GM21619 (cell line): ENCODE measurements around the gene ANTXR2.
"Not testable (repeated sequence)": the region's sequence is repeated elsewhere in the genome, so short reads cannot be mapped to it uniquely, and the experiment has no call there.

Experiments used
- ATAC-seq: cut with Tn5 transposase; IDR thresholded peaks from one replicate; pipeline ENCODE4 v1.9.1; 2021; ENCODE audit not compliant: unreplicated experiment

Gene ANTXR2

DNA sequence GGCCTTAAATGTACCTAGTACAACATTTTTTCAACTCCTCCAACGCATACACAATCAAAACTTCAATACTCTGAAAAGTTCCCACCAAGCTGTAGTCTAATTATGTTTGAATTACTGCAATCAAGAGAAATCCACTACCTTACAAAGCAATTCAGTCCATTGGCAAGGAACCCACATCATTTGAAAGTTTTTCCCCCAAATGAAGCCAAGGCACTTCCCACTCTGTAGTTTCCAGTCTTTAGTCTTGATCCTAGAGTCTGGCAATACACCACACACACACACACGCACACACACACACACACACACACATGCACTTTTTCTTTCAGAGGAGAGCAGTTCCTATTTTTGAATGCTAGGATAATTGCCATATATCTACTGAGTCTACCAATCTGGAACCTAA, 79.6 kb downstream of the ANTXR2 start:
- ATAC-seq: no peak

DNA sequence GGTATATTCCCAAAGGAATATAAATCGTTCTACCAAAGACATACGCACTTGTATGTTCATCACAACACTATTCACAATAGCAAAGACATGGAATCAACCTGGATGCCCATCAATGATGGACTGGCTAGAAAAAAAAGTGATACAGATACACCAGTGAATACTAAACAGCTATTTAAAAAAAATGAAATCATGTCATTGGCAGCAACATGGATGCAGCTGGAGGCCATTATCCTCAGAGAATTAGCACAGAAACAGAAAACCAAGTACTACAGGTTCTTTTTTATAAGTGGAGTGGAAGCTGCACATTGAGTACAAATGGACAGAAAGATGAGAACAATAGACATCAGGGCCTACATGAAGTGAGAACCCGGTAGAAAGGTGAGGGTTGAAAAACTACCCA, 81.4 kb downstream of the ANTXR2 start:
- ATAC-seq: no peak

DNA sequence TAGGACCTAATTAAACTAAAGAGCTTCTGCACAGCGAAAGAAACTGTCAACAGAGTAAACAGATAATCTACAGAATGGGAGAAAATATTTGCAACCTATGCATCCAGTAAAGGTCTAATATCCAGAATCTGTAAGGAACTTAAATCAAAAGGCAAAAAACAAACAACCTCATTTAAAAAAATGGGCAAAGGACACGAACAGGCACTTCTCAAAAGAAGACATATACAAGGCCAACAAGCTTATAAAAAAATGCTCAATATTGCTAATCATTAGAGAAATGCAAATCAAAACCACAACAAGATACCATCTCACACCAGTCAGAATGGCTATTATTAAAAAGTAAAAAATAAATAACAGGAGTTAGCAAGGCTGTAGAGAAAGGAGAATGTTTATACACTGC, 81.9 kb downstream of the ANTXR2 start:
- not testable (repeated sequence) for ATAC-seq

DNA sequence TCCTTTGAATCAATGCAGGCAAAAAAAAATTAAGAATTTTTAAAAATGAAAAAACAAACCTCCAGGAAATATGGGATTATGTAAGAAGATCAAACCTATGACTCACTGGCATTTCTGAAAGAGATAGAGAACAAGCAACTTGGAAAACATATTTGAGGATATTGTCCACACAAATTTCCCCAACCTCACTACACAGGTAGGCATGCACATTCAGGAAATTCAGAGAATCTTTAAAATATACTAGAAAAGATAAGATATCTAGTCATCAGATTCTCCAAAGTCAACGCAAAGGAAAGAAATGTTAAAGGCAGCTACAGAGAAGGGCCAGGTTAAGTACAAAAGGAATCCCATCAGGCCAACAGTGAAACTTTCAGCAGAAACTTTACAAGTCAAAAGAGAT, 85.6 kb downstream of the ANTXR2 start:
- ATAC-seq: no peak

DNA sequence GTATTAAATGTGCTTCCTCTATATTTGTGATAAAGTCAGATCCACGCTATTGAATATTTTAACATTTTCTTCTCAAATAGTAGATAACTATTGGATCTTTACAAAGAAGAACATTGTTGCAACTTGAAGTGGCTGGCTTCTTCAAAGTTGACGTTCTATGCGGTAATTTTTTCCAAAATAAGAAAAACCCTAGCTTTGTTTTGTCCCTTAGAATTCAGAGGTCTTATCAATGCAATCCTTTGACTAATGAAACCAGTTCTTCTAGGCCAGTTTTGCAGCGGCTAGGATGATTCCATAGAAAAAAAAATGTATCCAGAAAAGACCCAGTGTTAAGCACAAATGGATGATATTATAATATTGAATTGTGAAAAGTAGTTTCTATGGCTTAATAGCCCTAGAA, 89.6 kb downstream of the ANTXR2 start:
- no peak for ATAC-seq

DNA sequence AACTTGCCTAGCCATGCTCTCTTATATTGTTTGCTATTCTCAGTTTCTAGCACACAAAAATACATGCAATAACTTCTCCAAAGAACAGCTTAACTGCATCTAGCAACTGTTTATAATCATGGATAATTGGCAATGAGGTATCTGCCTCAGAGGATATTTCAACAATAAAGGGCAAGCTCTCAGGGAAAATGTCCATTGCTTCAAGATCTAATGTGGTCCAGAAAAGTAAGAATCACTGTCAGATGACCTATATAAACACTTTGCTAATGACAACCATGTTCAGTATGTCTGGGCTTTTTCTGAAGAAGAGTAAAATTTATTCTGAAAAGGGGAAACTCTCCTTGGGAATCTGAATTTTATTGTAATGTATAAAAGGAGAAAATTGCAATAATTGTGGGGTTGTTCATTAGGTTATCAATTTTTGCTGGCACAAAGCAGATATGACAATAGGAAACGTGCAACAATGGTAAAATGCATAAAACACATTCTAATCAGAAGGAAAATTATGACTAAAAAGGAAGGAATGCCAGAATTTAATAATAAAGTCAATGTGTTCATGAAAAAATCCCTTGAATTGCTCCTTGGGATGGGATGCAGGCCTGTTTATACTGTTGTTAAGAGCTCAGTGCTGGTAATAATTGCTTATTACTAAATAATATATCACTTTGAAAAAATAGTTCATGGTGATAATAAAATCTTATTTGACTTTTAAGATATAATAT, 90.3 kb downstream of the ANTXR2 start:
- no peak for ATAC-seq

DNA sequence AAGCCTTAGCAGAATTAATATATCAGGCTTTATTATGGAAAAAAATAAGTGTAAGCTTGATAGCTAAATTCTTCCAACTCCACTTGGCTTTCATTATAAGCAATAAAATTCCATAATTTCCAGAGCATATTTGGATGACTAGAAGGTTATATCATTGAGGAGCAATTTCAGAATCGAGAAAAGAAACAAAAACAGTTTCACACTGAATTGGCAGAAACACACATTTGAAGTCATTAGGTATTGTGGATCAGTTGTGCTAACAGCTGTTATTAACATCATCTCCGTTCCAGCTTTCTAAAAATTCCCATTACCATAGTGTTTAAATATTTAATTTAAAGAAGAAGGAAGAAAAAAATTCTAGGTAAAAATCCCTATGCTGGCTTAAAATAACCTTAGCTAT, 92.6 kb downstream of the ANTXR2 start:
- ATAC-seq: no peak

DNA sequence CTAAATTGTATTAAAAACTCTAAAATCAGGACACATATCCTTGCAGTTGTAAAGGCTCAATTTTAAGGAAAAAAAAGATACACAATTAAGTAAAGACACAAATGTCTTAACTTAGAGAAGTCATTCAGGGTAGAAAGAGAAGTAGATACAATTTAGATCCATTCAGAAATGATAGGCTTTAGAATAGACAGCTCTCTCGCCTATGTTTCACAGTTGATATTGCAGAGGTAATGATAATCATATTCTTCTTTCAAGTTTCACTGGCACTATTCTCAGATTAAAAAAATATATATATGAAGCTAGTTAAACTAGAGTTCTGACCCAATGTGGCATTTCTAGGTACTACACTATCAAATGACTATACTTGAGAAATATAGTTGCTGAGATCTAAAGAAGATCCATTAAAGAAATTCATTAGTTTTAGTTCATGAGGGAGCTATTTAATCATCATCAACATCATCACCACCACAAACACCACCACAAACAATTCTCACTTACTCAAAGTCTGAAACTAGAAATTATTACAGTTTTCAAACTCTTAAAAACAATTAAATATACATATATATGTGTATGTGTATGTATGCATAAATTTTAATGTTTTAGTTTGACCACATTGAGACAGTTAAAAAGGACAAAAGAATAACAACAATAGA, 93.1 kb downstream of the ANTXR2 start:
- no peak for ATAC-seq

DNA sequence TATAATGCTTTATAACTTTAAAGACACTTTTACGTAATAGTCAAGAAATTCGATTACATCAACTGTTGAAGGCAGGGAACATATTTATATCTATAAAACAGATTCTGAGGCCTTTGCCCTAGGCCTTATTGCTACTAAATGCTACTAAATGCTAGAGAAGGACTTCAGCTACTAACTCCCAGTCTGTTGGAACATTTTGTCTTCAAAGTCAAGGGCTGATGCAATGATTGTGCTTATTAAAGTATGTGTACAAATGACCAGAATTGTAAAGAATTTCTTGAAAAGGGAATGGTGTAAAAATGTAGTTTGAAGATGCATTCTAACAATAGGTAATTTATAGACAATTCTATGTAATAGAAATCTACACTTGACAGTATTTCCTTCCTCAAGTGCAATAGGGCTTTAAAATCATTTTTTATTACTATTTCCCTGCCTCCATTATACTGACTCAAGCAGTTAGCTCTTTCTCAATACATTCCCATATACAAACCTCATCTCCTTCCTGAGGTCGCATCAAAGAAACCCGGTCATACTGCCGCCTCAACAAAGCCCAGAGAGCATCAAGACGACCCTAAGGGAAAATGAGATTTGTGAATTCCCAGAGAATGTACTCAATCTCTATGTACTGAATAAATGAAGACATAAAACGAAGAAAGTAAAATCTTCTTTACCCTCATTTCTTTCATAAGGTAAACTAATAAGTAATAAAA, 95.7 kb downstream of the ANTXR2 start:
- no peak for ATAC-seq

DNA sequence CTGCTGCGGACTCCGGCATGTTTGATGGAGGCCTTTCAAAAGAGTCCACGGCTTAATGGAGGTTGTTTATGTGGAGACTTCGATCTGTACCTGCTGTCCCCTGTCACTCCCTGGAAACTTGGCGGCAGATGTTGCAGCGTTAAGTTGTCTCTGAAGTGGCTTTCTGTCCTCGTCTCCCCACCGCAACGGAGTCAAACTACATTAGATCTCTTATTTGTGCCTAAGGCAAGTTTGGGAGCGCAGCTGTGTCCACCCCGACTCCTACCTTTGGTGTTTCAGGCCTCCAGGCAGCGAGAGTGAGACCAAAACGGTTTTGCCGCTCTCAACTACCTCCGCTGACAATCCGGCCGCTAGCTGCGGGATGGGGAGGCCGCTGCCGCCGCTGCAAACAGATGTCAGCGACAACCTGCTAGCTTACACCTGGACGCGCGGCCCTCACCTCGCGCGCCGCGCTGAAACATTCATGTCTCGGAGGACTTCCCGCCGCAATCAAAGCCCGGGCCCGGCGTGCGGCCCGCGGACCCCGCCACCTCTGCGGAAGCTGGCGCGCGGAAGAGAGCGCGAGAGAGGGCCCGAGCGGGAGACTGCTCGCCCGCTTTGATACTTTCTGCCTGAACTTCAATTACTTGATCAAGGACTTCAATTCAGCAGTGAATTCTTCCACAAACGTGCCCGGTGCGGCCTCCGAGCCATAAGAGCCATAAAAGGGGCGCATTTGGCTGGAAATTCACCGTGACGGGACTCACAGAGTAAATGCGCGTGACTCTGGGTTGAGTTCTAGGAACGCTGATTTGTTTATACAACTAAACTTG, 108.4 kb downstream of the ANTXR2 start:
- no peak for ATAC-seq

DNA sequence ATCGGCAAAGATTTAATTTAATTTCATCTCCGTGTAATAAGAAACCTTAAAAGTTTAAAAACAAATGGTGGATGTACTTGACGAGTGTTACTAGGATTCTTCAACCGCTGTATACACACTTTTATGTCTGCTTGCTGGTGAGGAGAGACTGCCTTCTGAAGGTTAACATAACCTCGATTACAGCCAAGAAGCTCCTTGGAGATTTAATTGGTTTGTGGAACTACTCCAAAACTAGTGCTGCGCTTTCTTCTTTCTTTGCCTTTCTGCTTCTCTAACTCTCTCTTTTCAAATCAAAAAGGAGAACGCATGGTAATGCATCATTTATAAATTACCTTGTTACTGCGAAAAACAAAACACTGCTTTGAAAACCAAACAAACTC, 109.0 kb downstream of the ANTXR2 start:
- no peak for ATAC-seq

DNA sequence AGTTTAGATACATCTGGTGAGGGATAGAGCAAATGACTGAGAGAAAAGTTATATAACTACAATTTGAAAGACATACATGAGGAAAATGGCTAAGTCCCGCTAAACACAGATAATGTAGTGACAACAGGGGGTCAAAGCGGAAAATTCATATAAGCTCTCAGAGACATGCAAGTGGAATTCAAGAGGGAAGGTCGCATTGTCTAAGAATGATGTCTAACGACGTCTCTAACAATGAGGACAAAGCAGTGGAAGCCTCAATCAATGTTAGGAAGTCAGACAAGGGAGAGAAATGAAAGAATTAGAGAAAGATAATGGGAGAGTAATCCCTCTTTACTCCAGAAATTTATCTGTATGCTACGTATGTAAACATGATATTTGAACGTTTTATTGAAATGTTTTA, 113.4 kb downstream of the ANTXR2 start:
- no peak for ATAC-seq

DNA sequence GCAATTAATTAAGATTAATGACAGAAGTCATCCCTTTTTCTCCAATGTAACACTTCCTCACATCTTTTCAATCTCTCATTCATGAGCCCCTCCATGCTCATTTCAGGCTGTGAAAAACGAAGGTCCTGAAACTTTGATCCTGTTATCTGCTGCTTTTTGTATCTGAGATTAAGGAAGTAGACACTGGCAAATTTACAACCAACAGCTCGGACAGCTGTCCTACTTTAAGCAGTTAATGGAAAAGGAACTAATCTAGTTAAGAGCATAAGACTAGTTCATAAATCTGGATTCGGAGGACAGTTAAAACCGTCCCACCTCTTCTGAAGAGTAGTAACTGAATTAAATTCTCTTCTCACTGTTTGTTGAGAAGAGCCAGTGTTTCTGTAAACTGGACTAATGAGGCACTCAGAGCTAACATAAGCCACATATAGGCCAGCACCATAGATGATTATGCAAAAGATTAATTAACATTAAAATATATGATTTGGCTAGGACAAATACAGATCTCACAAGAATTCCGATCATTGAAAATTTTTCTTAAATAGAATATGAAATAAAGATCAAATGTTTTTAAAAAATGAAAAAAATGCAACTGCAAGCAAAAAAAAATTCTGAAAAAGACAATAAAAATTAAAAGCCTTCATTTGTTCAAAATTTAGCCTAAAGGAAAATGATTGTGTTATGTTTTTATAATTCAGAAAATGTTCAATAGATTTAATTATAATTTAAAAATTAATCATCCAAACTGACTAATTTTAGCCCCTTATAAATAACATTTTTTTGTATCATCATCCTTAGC, 114.4 kb downstream of the ANTXR2 start:
- no peak for ATAC-seq

DNA sequence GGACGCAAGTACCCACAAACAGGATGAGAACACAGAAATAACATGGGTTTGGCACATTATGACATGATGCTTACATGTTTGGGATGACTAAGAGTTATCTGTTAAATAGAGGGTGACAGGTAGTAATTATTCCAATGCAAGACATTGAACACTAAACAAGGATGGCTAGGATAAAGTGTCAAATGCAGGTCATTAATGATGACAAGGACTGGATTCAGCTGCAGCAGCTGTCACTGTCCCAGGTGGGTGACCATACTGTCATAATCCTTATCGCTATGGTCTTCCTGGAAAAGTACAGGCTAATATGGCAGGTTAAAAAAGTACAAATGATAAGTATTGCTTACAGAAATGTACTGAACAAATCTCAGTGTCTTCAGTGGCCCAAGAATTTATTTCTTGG, 123.9 kb downstream of the ANTXR2 start:
- no peak for ATAC-seq

DNA sequence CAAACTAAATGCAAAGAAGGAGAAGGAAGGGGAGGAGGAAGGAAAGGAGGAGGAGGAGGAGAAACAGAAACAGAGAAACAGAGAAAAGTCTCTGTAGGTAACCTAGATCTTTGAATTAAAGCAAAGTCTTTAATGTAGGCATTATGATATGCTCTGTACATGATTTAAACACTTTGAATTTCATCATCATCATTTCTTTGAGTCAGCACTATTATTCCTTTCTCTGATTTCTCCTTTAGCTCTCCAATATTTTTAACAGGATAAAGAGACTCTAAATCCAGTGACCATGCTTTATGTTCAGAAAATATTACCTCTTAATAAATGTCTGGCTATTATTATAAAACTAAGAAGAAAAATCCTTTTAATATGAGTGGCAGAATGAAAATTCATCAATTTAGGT, 124.3 kb downstream of the ANTXR2 start:
- ATAC-seq: no peak

DNA sequence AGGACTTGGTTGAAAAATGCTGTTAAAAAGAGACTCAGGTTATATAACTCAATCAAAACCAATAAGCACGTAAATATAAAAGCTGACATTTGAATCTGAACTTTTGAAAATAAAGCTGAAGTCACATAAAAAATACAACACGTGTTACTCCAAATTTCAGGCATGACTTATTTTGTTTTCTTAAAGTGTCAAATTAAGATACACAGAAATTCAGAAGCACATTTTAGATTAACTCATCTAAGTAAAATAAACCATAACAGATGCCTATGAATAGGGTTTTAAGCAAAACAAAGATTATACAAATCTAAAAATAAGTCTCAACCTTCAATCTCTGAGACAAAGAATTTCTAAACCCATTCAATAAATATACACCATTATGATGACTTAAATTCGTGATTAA, 124.8 kb downstream of the ANTXR2 start:
- ATAC-seq: no peak

DNA sequence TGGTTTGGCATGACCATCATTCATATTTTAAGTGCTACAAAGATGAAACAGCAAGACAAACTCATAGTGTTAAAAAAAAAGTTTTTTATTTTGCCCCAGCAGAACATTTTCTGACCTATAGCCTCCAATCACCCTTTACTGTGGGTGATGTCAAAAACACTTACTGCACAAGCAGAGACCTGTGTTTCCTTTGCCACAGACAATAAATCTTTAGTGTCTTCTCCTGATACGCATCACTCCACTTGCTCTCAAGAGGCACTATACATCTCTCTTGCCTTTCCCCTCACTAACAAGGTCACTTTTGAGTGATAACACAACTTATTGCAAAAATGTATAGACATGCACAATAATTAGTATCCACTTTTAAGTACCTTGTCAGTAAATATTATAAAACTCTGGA, 125.6 kb downstream of the ANTXR2 start:
- no peak for ATAC-seq

DNA sequence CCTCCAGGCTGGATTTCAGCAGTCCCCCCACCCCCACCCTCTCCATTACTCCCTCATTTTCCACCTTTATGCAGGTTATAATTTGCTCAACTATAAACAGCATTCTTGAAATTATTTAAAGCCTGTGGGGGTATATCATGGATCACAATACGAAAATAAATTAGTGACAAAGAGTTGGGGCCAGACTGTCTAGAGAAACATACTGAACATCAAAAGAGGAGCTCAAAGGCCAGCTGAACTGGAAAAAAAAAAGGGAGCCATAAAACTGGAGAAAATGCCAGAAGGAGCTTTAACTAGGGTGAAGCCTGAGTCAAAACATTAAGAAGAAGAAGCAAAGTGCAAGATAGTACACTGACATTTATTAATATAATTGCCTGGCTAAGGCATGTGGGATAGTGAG, 137.8 kb downstream of the ANTXR2 start:
- no peak for ATAC-seq

DNA sequence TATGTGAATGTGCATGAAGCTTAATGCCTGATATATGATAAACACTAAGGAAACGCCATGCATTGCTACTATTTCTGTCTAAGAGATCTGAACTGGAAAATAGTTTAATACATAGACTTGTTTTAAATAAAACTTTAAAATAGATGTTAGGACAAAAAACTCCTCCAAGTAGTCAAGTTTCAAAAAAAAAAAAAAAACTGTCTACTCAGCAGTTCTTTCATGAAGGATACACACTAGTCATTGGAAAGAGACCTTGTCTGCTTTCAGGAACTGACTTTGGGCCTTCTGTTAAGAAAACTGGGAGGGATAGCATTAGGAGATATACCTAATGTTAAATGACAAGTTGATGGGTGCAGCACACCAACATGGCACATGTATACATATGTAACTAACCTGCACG, 138.4 kb downstream of the ANTXR2 start:
- ATAC-seq: no peak

DNA sequence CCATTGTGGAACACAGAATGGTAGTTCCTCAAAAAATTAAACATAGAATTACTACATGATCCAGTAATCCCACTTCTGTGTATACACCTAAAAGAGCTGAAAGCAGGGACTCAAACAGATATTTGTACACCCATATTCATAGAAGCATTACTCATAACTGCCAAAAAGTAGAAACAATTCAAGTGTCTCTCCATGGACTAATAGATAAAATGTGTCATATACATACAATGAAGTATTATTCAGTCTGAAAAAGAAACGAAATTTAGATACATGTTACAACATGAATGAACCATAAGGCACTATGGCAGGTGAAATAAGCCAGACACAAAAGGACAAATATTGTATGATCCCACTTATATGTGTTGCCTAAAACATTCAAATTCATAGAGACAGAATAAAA, 145.1 kb downstream of the ANTXR2 start:
- no peak for ATAC-seq

DNA sequence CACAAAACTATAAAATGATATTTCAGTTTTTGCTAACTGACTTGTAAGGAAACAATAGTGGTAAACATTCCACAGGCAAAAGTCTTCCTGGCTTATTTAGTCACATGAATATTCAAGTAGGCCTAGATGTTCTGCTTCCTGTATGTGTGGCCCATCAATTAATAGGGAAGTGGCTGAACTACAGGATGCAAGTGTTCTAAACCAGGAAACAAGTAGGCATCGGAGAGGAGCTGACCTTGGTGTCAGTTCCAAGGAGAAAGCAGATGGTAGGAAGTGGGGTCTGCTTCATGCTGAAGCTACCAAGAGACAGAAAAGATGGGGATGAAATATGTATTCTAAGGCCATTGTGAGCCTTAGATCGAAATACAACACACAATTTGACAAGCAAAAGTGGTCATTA, 149.7 kb downstream of the ANTXR2 start:
- no peak for ATAC-seq
